Omental fat pad (tissue), 4 donors: ENCODE data around the gene FSTL4. TPM values are rescaled to one million over a fixed set of nuclear protein-coding genes. Genes with fewer than 3 reads are reported as not detected.

Experiments
- ATAC-seq: fragments of 150-250 bp; one replicate; pipeline ENCODE4 v1.9.1; 2016; ENCODE audit warnings: mild to moderate bottlenecking, moderate library complexity; ENCODE audit not compliant: low FRiP score
- DNase-seq: peaks from one replicate; pipeline ENCODE4 v3.0.0-alpha.2; 2019; ENCODE audit warnings: low spot score
- total RNA-seq, 4 donors: library from RNA; depleted of rRNA; stranded (reverse); fragments of >200 nt; gene quantifications; one replicate each; pipeline ENCODE4 v1.1.0, GENCODE V29; 2016
- TF ChIP-seq, protein P1 (sequence below), 3 donors: fragments of 450-650 bp; IDR thresholded peaks; one replicate each; pipeline ENCODE4 v1.5.1; 2016 to 2017; ENCODE audit warnings: antibody characterized with exemption in 3 of 3, mild to moderate bottlenecking in 3 of 3, moderate library complexity in 2 of 3

Gene FSTL4
- total RNA-seq, 4 donors from 2014 or later: 0.32 TPM; not detected in 3

GRCh38 chr5:133247881-133248624 is 364.3 kb downstream of the FSTL4 start:
- DNase-seq: no peak
- TF ChIP-seq, protein P1, sequence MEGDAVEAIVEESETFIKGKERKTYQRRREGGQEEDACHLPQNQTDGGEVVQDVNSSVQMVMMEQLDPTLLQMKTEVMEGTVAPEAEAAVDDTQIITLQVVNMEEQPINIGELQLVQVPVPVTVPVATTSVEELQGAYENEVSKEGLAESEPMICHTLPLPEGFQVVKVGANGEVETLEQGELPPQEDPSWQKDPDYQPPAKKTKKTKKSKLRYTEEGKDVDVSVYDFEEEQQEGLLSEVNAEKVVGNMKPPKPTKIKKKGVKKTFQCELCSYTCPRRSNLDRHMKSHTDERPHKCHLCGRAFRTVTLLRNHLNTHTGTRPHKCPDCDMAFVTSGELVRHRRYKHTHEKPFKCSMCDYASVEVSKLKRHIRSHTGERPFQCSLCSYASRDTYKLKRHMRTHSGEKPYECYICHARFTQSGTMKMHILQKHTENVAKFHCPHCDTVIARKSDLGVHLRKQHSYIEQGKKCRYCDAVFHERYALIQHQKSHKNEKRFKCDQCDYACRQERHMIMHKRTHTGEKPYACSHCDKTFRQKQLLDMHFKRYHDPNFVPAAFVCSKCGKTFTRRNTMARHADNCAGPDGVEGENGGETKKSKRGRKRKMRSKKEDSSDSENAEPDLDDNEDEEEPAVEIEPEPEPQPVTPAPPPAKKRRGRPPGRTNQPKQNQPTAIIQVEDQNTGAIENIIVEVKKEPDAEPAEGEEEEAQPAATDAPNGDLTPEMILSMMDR (IDR thresholded peaks at IDR 0.05): no peak
- ATAC-seq: peak; percentile 28

- ATAC-seq (no peak), DNase-seq (no peak)
- TF ChIP-seq, protein P1 (IDR thresholded peaks at IDR 0.05): no peak
Observed at GRCh38 chr5:133247151-133247709, 365.1 kb downstream of the FSTL4 start.

- DNase-seq: no peak
- no peak for ATAC-seq
- TF ChIP-seq, protein P1 (IDR thresholded peaks at IDR 0.05): no peak
Observed at GRCh38 chr5:133246376-133247150, 365.8 kb downstream of the FSTL4 start.

- no peak for DNase-seq
- TF ChIP-seq, protein P1 (IDR thresholded peaks at IDR 0.05): no peak
- no peak for ATAC-seq
Observed at GRCh38 chr5:133246053-133246370, 366.3 kb downstream of the FSTL4 start.

DNA sequence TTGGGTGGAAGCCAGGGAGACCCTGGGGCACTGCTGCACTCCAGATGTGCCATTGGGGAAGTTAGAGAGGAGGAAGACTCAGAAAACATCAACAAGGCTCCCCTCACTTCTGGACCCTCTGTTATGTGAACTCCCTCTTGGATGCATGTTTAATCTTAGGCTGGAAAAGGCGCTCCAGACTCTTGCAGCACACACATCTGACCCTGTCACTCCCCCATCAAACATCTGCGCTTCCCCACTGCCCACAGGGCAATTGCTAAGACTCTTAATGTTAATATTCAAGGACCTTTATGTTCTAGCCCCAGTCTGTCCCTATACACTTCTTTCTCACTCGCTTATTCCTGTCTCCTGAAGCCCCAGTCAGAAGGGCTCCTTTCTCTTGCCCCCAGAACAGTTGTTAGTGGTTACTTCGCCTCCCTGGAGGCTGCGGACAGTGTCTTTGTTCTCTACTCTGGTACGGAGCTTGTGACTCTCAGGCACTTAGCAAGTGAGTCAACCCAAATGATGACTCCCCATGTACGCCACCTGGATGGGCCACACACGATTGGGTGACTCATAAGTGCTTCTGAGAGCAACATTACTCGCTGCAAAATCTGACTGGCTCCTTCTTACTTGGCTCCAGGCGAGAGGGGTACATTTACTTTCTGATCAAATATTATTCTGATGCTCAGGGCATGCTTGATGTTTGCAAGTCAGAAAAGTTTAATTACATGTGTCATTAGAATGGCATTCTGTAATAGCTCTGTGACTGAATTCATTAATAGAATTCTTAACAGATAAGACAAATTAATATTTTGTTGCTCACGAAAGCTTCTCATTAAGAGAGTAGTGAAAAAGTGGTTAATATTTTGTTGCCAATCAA is 366.9 kb downstream of the FSTL4 start:
- ATAC-seq: no peak
- TF ChIP-seq, protein P1 (IDR thresholded peaks at IDR 0.05): no peak
- no peak for DNase-seq

DNA sequence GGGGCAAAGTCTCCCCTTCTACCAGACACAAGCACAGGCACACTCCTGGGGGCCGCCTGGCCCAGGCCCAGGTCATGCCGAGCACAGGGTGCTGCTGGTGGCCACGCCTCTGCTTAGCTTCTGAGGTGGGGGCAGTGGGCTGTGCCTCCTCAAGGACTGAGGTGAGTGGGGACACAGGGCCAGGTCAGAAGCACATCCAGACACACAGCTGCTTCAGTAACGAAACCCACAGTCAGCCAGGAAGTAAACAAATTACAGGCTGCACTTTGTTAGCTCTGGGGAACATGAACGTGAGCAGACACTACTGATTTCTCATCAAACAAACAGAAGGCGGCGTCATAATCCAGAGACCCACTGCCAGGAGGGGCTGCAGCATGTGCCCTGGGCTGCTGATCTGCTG is 368.1 kb downstream of the FSTL4 start:
- ATAC-seq (no peak), DNase-seq (no peak)
- TF ChIP-seq, protein P1 (IDR thresholded peaks at IDR 0.05): no peak
